Superior temporal gyrus (tissue), 1 donor: ENCODE measurements around the gene GDE1.

ENCODE experiments used
- DNase-seq: peaks from one replicate; pipeline ENCODE4 v3.0.0-alpha.2; 2016; ENCODE audit errors: extremely low spot score

The GDE1 gene

DNA sequence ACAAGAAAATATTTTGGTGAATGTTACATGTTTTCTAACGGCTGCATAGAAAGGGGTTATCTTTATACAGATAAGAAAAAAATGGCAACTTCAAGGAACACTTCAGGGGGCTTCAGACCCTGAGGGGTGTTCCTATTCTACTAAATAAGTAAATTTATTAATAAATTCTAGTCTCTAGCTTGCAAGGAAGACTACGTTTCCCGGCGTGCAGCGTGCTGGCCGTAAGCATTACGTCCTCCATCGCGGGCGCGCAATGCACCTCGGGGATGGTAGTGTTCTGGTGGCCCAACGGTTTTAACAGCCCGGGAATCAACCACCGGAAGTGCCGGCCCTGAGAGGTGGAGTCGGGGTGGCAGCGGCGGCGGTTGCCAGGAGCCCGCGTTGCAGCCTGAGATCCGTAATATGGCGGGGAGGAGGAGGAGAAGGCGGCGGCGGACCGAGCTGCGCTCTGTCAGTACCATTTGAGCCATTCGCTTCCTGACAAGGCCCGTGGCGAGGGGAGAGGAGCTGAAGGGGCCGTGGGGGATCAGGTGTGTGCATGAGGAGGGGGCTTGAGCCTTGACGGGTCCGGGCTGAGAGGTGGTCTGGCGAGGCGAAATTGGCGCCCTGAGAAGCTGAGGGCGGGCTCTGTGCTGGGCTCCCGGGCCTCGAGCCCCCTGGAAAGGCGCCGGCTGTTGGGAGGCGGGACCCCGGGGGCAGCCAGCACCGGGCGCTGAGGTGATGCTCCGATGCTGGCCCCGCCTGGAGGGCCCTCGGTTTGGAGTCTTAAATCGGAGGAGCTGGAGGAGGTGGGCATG is 1.9 kb upstream of the GDE1 start, which contains the start of gene CCP110:
Gene CCP110, plus strand, starts transcription at position 384 of the 797 bp plus-strand sequence. CDS start 3,940 bp downstream, outside the sequence.
- peak; percentile 99 for DNase-seq

DNA sequence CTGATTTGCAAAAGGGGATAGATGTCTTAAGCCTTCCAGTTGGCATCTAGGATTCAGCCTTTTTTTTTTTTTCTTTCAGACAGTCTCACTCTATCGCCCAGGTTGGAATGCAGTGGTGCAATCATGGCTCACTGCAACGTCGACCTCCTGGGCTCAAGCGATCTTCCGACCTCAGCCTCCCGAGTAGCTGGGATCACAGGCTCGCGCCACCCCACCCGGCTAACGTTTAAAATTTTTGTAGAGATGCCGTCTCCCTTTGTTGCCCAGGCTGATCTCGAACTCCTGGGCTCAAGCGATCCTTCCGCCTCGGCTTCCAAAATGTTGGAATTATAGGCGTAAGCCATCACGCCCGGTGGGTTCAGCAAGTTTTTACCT is 1.3 kb upstream of the GDE1 start:
- no peak for DNase-seq

DNA sequence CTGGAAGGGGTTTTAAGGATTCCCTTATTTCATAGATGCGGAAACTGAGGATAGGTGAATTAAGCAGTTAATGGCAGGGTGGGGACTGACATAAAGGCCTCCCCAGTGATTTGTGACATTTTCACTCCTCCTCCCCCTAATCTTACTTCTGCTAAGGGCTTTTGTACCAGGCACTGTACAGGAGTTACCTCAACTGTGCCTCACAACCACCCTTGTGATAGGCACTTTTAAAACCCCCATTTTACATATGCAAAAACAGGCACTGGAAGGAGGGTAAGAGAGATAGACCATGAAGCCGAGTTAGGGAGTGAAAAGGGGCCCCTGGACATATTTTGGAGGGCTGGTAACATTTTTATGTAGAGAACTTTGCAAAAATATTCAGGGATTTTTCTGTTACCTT is 862 bp upstream of the GDE1 start:
- DNase-seq, result no peak

DNA sequence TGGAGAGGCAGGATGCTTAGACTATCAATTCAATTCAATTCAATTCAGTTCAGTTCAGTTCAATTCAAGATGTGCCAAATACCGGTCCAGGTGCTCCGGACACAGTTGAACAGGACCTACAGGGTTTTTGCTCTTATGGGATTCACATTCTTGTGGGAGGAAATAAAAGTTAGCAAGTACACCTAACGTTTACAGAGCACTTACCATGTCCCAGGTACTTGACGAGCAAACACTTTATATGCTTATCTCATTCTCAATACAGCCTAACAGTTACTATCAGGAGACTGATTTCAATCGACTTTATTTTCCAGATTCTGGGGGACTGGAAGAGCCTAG is 467 bp upstream of the GDE1 start:
- no peak for DNase-seq

DNA sequence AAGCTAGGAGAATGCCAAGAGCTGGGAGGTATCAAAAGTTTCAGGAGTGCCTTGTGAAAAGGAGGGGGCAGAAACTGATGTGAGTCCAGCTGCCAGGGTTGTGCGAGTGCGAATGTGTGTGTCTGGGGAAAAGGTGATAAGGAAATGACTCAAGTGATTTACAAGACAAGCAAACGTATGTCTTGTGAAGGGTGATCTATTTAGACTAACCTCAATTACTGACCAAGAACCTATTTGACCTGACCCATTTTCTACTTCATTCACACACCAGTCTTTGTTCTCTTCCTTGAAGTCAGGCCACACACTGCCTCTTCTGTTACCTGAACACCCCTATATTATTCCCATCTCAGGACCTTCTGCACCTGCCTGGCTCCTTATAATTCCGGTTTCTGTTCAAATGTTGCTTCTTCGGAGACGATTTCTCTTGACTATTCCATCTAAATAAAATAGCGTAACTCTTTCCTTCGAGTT is 1.0 kb downstream of the GDE1 start:
- DNase-seq, result no peak

DNA sequence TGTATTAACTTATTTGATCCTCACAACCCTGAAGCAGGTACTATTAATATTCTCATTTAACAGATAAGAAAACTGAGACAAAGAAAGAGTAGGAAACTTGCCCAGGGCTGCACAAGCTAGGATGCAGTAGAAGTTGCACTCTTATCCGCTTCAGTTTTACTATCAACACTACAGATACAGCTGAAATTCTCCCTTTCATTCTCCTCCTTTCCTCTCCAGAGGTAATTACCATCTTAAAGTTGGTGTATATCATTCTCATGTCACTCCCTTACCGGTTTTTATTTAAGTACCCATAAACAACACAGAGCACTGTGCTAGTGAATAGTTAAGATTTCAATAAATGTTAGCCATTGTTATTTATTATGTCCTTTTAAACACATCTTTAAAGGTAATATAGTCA is 3.5 kb downstream of the GDE1 start:
- DNase-seq, result no peak

DNA sequence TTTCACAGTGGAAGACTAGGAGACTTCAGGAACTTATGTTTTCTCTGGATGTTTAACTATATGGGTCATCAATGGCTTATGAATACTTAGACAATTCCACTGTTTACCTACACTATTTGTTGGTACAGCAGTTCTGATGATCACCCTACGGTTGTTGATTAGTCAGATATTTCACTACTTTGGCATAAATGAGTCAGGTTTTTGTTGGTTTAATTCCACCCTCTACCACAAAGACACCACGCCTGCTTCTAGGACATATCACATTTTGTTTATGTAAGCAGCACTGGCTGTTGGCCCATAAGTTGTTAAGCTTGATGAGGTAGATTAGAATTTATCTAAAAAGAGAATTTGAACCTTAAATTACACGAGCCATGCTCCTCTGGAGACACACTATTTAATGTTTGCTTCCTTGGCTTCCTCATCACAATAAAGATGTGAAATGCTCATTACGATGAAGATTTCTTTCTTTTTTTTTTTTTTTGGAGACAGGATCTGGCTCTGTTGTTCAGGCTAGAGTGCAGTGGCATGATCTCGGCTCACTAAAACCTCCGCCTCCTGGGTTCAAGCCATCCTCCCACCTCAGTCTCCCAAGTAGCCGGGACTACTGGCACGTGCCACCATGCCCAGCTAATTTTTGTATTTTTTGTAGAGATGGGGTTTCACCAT is 4.3 kb downstream of the GDE1 start:
- no peak for DNase-seq

DNA sequence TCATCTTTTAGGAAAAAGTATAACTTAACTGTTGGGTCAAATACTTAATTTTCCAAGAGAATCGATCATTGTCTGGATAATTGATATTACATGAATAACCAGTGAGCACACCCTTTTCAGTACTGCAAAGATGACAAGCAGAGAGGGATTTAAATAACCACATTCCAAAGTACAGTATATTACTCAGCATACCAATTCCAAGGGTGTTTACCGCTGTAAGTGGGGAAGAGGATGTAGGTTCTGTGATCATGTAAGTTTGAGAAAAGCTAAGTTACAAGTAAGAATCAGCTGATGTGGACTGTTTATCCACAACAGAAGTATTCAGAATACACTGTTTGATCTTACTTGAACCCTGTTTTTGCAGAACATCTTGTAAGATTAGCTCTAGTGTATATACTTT is 6.1 kb downstream of the GDE1 start:
- DNase-seq, result no peak

DNA sequence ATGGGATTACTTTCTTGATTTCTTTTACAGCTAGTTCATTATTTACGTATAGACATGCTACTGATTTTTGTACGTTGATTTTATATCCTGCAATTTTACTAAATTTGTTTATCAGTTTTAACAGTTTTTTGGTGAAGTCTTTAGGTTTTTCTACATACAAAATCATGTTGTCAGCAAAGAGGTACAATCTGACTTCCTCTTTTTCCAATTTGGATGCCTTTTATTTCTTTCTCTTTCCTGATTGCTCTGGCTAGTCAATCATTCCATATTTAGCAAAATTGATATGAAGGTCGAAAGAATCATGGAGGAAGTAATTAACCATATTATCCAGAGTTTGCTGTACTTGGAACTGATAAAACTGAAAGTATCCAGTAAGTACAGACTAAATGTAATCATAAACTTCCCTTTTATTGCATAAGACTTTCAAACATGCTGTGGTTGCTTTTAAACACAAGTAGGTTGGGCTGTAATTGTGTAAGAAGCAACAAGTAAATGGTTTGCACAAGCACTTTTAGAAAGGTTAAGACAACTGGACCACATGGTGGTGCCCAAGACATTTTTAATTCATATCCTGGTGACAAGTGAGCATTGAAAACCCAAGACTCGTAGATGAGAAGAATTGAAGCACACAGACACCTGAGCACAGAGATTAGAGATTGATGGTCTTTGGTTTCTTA is 8.4 kb downstream of the GDE1 start:
- DNase-seq, result no peak

DNA sequence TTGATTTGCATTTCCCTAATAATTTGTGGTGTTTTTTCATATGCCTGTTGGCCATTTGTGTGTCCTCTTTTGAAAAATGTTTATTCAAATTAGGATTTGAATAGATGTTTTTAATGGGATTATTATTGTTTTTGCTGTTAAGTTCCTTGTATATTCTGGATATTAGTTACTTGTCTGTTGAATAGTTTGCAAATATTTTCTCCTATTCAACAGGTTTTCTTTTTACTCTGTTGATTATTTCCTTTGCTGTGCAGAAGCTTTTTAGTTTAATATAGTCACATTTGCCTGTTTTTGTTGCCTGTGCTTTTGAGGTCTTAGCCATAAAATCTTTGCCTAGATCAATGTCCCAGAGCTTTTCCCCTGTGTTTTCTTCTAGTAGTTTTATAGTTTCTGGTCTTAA is 9.6 kb downstream of the GDE1 start:
- DNase-seq, result no peak

DNA sequence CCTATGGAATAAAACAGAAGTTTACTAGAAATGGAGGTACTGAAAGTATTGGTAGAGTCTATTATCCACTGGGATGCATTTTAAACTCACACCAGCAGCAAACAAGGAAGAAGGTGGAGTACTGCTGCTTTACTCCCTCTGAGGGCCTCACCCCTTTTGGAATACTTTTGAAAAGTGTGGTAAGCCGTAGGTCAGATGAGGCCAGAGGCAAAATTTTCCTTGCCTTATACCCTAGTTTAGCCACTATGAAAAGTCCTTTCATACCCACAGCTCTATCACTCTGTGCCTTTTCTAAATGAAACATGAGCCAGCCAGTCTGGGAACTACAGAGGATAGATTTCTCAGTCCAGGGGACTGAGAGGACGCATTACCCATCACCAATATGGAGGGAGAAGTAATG is 14.0 kb downstream of the GDE1 start:
- no peak for DNase-seq

DNA sequence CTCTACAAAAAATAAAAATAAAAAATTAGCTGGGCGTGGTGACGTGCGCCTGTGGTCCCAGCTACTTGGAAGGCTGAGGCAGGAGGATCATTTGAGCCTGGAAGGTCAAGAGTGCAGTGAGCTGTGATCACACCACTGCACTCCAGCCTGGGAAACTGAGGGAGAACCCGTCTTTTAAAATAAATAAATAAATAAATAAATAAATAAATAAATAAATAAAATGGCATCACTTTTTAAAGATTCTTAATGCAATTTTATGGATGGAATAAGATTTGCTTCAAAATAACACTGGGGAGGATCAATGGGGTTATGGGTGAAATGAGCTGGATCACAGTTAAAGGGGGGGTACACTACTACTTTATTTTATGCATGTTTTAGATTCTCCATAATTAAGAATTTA is 14.9 kb downstream of the GDE1 start:
- no peak for DNase-seq

DNA sequence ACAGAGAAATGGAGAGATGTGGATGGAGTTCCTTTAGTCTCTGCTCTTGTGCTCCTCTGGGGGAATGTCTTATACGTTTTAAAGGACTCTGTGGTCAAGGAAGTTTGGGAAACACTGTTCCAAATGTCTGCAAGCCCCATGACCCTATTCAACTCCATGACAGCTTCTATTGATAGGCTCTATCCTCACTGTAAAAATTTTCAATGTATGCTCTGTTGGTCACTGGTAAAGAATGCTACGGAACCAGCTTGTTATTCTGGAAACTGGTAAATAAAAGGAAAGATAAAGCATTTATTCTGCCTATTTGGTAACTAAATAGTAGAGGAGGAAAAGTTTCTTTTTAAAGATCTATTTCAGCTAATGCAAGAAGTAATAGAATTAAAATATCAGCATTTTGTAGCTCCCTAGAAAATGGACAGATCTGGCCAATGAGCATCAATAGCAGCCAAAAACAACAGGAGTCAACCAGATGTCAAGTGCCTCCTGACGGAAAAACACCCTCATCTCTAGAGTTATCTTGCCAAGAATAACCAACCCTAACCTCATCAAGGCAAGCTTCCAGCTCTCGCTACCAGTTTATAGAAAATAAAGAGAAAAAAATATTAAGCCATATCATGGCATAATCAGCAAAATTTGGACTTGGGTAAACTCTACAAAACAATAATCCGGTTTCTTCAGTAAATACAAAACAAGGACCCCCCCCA is 16.1 kb downstream of the GDE1 start:
- no peak for DNase-seq

DNA sequence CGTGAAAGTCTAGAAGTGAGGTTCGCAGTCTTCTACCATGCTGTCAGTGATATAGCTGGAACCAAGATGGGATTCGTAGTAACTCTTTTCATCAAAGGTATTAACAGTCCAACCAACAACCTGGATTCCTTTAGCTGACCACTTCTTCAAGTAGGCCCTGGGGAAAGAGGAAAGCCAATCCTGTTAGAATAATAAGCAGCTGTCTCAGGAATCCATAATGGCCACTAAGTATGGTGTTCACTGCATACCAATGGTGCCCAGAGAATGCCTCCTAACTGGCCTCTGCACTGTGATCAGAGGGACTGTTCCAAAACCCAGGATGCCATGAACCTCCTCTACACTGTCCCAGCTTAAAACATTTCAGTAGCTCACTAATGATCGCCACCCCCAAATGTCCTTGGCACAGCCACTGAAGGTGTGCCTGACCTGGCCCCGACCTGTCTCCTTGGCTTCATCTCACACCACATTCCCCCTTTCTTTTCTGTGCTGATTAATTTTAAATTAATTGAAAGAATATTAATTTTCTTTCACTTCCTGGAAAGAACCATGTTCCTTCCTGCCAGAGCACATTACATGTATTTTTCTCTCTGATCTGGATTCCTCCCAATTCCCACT is 18.3 kb downstream of the GDE1 start:
- DNase-seq, result no peak

DNA sequence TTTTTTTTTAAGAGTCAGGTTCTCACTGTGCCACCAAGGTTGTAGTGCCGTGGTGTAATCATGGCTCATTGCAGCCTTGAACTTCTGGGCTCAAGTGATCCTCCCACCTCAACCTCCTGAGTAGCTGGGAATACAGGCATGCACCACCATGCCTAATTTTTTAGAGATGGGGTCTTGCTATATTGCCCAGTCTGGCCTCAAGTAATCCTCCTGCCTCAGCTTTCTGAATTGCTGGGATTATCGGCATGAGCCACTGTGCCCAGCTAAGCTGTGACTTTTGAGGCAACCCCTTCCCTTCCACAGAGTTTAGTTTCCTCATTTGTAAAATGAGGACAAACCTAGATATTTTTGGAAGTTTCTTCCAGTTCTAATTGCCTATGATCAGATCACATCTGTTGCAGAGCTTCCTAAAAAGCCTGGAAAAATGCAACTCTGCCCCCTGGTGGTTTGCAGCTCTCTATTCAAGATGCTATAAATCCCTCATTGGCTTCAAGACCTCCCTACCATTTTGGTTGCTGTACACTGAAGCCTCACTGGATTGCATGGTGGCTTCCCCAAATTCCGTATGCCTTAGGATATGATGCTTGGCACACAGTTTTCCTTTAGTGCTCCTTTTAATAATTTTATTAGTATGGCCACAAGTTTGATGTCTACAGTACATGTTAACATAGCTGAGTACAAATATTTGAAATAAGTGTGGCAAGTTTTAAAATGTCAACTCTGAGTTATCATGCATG is 19.3 kb downstream of the GDE1 start:
- peak; percentile 92 for DNase-seq

DNA sequence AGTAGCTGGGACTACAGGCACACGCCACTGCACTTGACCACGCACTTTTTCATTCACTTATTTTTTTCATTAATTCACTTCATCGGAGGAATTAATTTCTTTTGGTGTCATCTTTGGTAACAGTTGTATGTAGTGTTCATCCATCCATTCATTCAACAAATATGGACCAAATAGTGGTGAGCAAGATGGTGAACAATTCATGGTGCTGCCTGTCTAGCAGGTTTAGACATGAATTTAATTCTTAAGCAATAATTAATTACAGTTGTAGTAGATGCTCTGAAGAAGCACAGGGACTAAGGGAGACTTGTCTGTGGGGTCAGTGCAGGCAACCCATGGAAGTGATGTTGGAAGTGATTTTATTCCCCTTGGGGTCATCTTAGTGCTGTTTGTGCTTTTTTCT is 22.4 kb downstream of the GDE1 start:
- no peak for DNase-seq

DNA sequence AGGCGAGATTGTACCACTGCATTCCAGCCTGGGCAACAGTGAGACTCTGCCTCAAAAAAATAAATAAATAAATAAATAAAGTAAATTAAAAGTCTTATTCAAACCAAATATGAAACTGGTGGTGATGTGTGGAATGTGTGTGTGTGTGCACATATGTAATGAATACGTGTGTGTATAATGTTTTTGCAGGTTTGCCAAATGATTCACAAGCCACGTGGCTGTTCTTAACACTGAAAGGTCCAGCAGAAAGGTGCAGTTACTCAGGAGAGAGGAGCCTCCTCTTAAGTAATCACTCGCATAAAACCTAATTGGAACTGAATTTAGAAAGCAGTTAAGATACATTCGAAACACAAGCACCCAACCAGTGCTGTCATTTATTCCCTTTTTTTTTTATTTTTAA is 22.9 kb downstream of the GDE1 start:
- DNase-seq, result no peak

DNA sequence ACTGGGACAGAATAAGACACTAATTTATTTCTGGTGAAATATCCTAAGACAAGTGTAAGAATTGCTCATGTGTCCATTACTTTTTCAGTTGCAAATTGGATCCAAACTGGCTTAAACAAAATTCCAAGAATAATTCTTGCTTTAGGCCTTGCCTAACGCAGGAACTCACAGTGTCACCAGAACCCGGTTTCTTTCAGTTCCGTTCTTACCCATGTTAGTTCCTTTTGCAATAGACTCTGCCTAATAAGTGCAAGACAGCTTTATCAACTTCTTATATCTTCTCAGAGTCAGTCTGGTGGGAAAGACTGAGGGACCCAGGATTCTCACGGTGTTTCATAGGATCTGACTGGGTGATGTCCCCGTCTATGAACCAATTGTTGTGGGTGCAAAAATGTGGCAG is 24.7 kb downstream of the GDE1 start:
- no peak for DNase-seq

DNA sequence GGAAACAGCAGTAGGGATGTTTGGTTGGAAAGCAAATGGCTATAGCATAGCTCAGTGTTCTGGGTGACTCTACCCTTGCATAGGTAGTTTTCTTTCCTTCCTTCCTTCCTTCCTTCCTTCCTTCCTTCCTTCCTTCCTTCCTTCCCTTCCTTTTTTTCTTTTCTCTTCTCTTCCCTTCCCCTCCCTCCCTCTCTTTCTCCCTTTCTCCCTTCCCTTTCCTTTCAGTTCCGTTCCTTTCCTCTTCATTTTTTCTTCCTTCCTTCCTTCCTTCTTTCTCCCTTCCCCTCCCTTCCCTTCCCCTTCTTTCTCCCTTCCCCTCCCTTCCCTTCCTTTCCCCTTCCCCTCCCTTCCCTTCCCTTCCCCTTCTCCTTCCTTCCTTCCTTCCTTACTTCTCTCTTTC is 31.3 kb downstream of the GDE1 start:
- no peak for DNase-seq

DNA sequence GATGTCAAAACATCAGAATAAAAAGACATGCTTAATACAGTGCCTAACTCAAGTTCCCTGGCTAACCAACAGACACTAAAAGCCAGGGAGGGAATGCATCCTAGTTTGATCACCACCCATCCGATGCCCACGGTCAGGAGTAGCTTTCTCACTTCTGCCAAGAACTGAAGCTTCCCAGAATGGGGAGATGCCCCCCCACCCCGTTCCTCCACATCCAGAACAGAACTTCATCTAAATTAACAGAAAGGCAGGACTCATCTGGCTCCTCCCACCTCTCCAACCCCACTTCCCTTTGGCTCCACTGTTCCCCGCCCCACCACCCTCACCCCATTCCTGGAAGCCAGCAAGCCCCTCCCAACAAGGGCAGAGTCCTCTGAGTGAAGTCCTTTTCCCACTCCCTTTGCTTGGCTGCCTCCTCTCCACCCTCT is 33.7 kb downstream of the GDE1 start:
- no peak for DNase-seq

DNA sequence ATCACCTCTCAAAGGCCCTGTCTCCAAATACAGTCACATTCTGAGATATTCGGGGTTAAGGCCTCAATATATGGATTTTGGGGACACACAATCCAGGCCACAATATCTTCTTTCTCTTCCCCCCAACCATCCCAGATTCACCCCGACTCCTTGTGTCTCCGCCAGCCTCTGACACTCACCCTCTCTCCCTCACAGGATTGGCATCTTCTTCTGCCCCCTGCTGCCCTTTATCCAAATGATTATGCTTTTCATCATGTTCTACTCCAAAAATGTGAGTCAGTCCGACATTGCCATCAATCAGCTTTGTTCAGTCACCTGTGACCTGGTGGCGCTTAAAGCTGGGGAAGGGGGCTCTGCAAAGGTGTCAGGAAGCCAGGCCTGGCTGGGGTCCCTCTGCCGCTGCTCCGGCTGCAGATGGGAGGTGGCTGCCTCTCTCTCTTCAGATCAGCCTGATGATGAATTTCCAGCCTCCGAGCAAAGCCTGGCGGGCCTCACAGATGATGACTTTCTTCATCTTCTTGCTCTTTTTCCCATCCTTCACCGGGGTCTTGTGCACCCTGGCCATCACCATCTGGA is 35.1 kb downstream of the GDE1 start:
- DNase-seq, result no peak
